Activated CD4-positive, alpha-beta T cell treated with anti-CD3 and anti-CD28 coated beads for 36 hours (primary cell): Measurements from ENCODE around the gene RAPGEF3. TPM values are rescaled to one million over a fixed set of nuclear protein-coding genes. Genes with fewer than 3 reads are reported as not detected.

Source experiments
- ATAC-seq: fragments of 200-7000 bp; cut with Tn5 transposase; one replicate; pipeline ENCODE4 v1.10.0; 2021; ENCODE audit warnings: mild to moderate bottlenecking, moderate library complexity
- CTCF ChIA-PET: fragments of 350-600 bp; sonication (Branson Sonifier 250); formaldehyde crosslinking; loops from one replicate; lab custom pipeline; 2021; ENCODE audit warnings: antibody characterized with exemption; lab: Charles Lee
- POLR2A ChIA-PET: fragments of 350-600 bp; sonication (Branson Sonifier 250); formaldehyde crosslinking; loops from one replicate; lab custom pipeline; 2021; ENCODE audit warnings: antibody characterized with exemption, inconsistent platforms; lab: Charles Lee
- DNase-seq: peaks from one replicate; pipeline ENCODE4 v3.0.0-alpha.2; 2020
- H3K27ac Mint-ChIP-seq: one replicate; pipeline ENCODE4 v1.8.0; 2021; ENCODE audit warnings: mixed read lengths
- H3K27me3 Mint-ChIP-seq: one replicate; pipeline ENCODE4 v1.8.0; 2021; ENCODE audit warnings: mixed read lengths
- H3K36me3 Mint-ChIP-seq: one replicate; pipeline ENCODE4 v1.8.0; 2021; ENCODE audit warnings: low read depth, mixed read lengths
- H3K4me1 Mint-ChIP-seq: one replicate; pipeline ENCODE4 v1.8.0; 2021; ENCODE audit warnings: mixed read lengths
- H3K4me3 Mint-ChIP-seq: one replicate; pipeline ENCODE4 v1.8.0; 2021; ENCODE audit warnings: mild to moderate bottlenecking, moderate library complexity, mixed read lengths
- H3K9me3 Mint-ChIP-seq: one replicate; pipeline ENCODE4 v1.8.0; 2021; ENCODE audit warnings: low read depth, mixed read lengths
- intact Hi-C, 2 experiments: fragments of 100-400 bp; cut with DNase I in 1 of 2; cut with micrococcal nuclease in 1 of 2; formaldehyde crosslinking; loops; one replicate each; pipeline versions ENCODE4 v1.14.2 to v1.15.1; 2022 to 2024; cut with DNase I, micrococcal nuclease
- total RNA-seq, 2 experiments: library from RNA; stranded (reverse); gene quantifications; one replicate each; pipeline ENCODE4 v1.2.3, GENCODE V29; 2021

The RAPGEF3 gene
- total RNA-seq, 2 experiments from 2014 or later = 0.43 to 0.83 TPM

DNA sequence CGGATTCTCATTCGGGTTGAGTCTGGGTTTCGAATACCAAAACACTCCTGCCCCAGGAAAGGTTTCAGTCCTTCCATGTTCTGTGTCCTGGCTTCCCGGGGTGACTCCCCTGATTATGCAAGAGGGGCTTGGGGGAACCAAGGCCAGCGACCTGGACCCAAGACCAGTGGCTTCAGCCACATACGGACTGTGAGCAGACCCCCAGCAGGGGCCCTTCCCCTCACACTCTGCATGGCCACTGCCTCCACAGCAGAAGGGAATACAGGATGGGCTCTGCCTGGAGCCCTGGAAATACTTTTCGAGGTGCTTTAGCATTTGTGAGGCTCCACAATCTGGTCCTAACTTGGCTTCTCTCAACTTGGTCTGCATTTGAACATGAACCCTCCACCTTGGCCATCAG, 41.9 kb upstream of the RAPGEF3 start:
- H3K36me3 Mint-ChIP-seq = peaks cover 63% of the 10 kb centered on the region
- intact Hi-C loops = loop anchor here in 1 of 2 experiments (5.0 to 10.0 kb wide), 2 partner anchors 147 to 884 kb away; partner anchors contain the start of gene KANSL2
- DNase-seq (no peak), ATAC-seq (no peak)
- H3K27ac Mint-ChIP-seq = peak overlapping the region; percentile 76
- H3K4me3 Mint-ChIP-seq = no peak overlapping the region
- no peaks in the 10 kb centered on the region for H3K9me3 Mint-ChIP-seq
- POLR2A ChIA-PET = interaction anchor here (0.9 to 2.3 kb wide), 2 partner anchors 23 to 32 kb away, joined by 3 to 16 read pairs; no protein-coding TSS in a partner anchor
- no peaks in the 10 kb centered on the region for H3K27me3 Mint-ChIP-seq
- CTCF ChIA-PET = interaction anchor here (0.9 to 7.2 kb wide), 9 partner anchors 10 to 68 kb away, joined by 3 to 71 read pairs (median 8); no protein-coding TSS in a partner anchor
- H3K4me1 Mint-ChIP-seq = peaks cover 66% of the 10 kb centered on the region

- POLR2A ChIA-PET = no interaction called here
- ATAC-seq = no peak
- peaks cover 55% of the 10 kb centered on the region for H3K4me1 Mint-ChIP-seq
- CTCF ChIA-PET = interaction anchor here (0.7 to 7.2 kb wide), 8 partner anchors 9 to 69 kb away, joined by 3 to 71 read pairs (median 4); no protein-coding TSS in a partner anchor
- no peak for DNase-seq
- H3K27ac Mint-ChIP-seq = peak overlapping the region; percentile 69
- intact Hi-C loops = no loop called here
- H3K9me3 Mint-ChIP-seq = no peaks in the 10 kb centered on the region
- no peak overlapping the region for H3K4me3 Mint-ChIP-seq
- H3K36me3 Mint-ChIP-seq = peaks cover 59% of the 10 kb centered on the region
- no peaks in the 10 kb centered on the region for H3K27me3 Mint-ChIP-seq
Observed at GRCh38 chr12:47799357-47799955, 40.8 kb upstream of the RAPGEF3 start.

DNA sequence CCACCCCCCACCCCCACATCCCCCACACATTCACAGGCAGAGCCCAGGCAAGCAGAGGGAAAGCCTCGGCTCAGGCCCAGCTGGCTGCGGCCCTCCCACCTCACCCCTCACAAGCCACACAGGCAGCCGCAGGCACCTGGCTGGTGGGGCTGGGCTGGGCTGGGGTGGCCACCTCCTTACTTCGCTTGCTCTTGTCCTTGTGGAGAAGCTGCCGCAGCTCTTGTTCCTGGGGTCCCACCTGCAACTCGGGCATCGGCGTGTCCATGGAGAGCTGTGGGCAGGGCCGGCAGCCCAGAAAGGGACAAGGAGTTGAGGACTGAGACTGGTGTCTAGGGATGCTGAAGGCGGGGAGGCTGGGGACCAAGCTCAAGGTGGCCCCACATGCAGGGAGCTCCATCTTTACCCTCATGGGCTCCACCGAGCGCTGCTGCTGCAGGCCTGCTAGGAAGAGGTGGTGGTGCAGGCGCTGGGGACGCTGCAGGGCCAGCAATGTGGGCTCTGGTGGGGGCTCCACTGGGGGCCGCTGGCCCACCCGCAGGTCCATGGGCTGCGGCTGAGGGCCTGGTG, 39.8 kb upstream of the RAPGEF3 start:
- no peaks in the 10 kb centered on the region for H3K27me3 Mint-ChIP-seq
- H3K4me3 Mint-ChIP-seq = no peak overlapping the region
- H3K9me3 Mint-ChIP-seq = no peaks in the 10 kb centered on the region
- intact Hi-C loops = no loop called here
- ATAC-seq (no peak), DNase-seq (no peak)
- CTCF ChIA-PET = interaction anchor here (0.7 to 7.2 kb wide), 6 partner anchors 10 to 40 kb away, joined by 3 to 71 read pairs (median 6); no protein-coding TSS in a partner anchor
- H3K27ac Mint-ChIP-seq = peak overlapping the region; percentile 75
- H3K36me3 Mint-ChIP-seq = peaks cover 56% of the 10 kb centered on the region
- POLR2A ChIA-PET = interaction anchor here (1.4 kb wide), 1 partner anchor 41 kb away, joined by 5 read pairs; no protein-coding TSS in a partner anchor
- peaks cover 45% of the 10 kb centered on the region for H3K4me1 Mint-ChIP-seq

GRCh38 chr12:47797441-47797840, 38.8 kb upstream of the RAPGEF3 start:
- intact Hi-C loops = loop anchor here (1.0 kb wide), 1 partner anchor 40 kb away; no protein-coding TSS in a partner anchor
- peaks cover 52% of the 10 kb centered on the region for H3K36me3 Mint-ChIP-seq
- H3K4me1 Mint-ChIP-seq = peaks cover 35% of the 10 kb centered on the region
- CTCF ChIA-PET = interaction anchor here (0.6 to 7.2 kb wide), 8 partner anchors 10 to 392 kb away, joined by 3 to 71 read pairs (median 4); no protein-coding TSS in a partner anchor
- ATAC-seq (peak; percentile 44), DNase-seq (peak; percentile 57)
- no peaks in the 10 kb centered on the region for H3K27me3 Mint-ChIP-seq
- H3K27ac Mint-ChIP-seq = peak overlapping the region; percentile 42
- no peak overlapping the region for H3K4me3 Mint-ChIP-seq
- H3K9me3 Mint-ChIP-seq = no peaks in the 10 kb centered on the region
- POLR2A ChIA-PET = interaction anchor here (0.6 to 1.4 kb wide), 3 partner anchors 16 to 1427 kb away, joined by 3 to 5 read pairs (median 4); no protein-coding TSS in a partner anchor

DNA sequence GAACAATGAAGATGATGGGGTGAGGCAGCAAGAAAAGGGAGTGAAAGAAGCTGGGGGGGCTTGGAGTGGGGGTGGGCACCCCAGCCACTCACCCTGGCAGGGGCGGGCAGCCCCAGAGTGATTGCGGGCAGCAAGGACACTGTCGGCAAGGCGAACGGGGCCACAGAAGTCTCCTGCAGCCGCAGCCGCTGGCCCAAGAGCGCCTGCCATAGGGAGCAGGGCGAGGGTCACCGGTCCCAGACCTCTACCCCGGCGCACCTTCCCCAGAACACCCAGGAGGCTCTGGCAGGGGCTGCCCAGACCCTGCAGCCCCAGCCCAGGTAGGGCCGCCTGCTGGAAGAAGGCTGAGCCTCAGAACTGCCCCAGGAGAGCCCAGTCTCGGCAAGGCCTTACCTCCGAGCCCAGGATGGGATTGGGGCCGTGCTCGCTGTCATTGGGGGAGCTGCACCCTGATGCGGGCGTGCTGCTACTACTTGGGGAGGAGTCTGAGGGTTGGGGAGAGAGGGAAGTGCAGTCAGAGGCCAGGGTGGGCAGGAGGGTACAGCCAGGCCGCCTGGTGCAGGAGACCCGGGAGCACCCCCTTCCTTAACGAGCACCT, 37.2 kb upstream of the RAPGEF3 start:
- H3K36me3 Mint-ChIP-seq = peaks cover 52% of the 10 kb centered on the region
- DNase-seq = no peak
- H3K27me3 Mint-ChIP-seq = no peaks in the 10 kb centered on the region
- no peak overlapping the region for H3K4me3 Mint-ChIP-seq
- H3K4me1 Mint-ChIP-seq = peaks cover 21% of the 10 kb centered on the region
- no peak for ATAC-seq
- H3K9me3 Mint-ChIP-seq = no peaks in the 10 kb centered on the region
- H3K27ac Mint-ChIP-seq = no peak overlapping the region
- CTCF ChIA-PET = interaction anchor here (1.4 to 7.2 kb wide), 2 partner anchors 17 to 43 kb away, joined by 5 to 71 read pairs; no protein-coding TSS in a partner anchor
- POLR2A ChIA-PET = no interaction called here
- intact Hi-C loops = no loop called here

- DNase-seq (no peak), ATAC-seq (no peak)
- POLR2A ChIA-PET = no interaction called here
- CTCF ChIA-PET = interaction anchor here (1.4 to 1.5 kb wide), 2 partner anchors 16 to 43 kb away, joined by 5 read pairs; no protein-coding TSS in a partner anchor
- Mint-ChIP-seq H3K4me1 (peaks cover 15% of the 10 kb centered on the region), H3K4me3 (no peak overlapping the region), H3K27ac (no peak overlapping the region), H3K27me3 (no peaks in the 10 kb centered on the region), H3K36me3 (peaks cover 55% of the 10 kb centered on the region), H3K9me3 (no peaks in the 10 kb centered on the region)
- intact Hi-C loops = no loop called here
Observed at GRCh38 chr12:47795121-47795813, 36.6 kb upstream of the RAPGEF3 start.

- POLR2A ChIA-PET = no interaction called here
- Mint-ChIP-seq H3K36me3 (peaks cover 51% of the 10 kb centered on the region), H3K27ac (no peak overlapping the region)
Observed at GRCh38 chr12:47794679-47795078, 36.0 kb upstream of the RAPGEF3 start.

GRCh38 chr12:47793015-47793681, 34.5 kb upstream of the RAPGEF3 start:
- Mint-ChIP-seq H3K27me3 (no peaks in the 10 kb centered on the region), H3K27ac (no peak overlapping the region), H3K36me3 (peaks cover 63% of the 10 kb centered on the region), H3K9me3 (no peaks in the 10 kb centered on the region), H3K4me1 (peaks cover 7% of the 10 kb centered on the region), H3K4me3 (no peak overlapping the region)
- CTCF ChIA-PET = interaction anchor here (0.6 to 2.7 kb wide), 10 partner anchors 9 to 170 kb away, joined by 3 to 14 read pairs (median 3); partner anchors contain the start of gene TMEM106C
- ATAC-seq (no peak), DNase-seq (no peak)
- POLR2A ChIA-PET = interaction anchor here (1.1 kb wide), 1 partner anchor 15 kb away, joined by 3 read pairs; no protein-coding TSS in a partner anchor
- intact Hi-C loops = no loop called here

More at GRCh38 chr12:47794679-47795078, 36.0 kb upstream of the RAPGEF3 start:
- no peaks in the 10 kb centered on the region for H3K9me3 Mint-ChIP-seq
- no peaks in the 10 kb centered on the region for H3K27me3 Mint-ChIP-seq
- no peak for DNase-seq
- H3K4me3 Mint-ChIP-seq = no peak overlapping the region
- peaks cover 11% of the 10 kb centered on the region for H3K4me1 Mint-ChIP-seq
- CTCF ChIA-PET = interaction anchor here (1.4 to 1.5 kb wide), 2 partner anchors 16 to 44 kb away, joined by 5 read pairs; no protein-coding TSS in a partner anchor
- ATAC-seq = no peak
- intact Hi-C loops = no loop called here

DNA sequence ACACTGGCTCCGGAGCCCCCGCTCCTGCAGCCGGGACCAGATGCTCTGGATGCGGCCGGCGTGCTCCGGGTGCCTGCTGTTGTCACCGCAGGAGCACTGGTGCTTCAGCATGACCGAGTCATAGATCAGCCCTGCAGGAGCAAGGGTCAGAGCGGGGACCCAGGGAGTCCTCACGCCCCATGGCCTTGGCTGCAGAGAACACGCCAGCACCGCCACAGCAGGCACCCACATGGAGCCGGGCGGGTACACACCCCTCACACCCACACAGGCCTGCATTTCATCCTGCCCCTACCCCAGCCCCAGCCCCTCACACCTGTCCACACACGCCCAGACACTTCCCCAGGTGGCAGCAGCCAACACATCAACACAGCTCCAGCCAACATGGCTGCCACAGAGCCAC, 33.2 kb upstream of the RAPGEF3 start:
- CTCF ChIA-PET = interaction anchor here (0.7 to 2.7 kb wide), 10 partner anchors 10 to 76 kb away, joined by 3 to 14 read pairs (median 3); no protein-coding TSS in a partner anchor

DNA sequence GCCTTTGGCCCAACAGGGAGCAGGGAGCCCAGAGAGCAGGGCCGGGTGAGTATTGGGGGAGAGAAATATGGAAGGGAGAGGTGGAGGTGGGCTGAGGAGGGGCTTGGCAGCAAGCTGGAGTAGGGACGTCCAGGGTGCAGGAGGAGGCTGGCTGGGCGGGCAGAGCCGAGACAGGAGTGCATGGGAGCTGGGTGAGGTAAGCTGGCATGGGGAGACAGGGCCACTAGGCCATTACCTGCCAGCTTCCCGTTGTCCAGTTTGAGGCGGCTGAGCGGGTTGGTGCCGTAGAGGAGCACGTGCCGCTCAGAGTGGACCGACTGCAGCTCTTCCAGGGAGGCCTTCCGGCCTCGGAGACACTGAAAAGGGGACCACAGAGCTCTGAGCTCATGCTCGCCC, 32.7 kb upstream of the RAPGEF3 start:
- Mint-ChIP-seq H3K9me3 (no peaks in the 10 kb centered on the region), H3K36me3 (peaks cover 72% of the 10 kb centered on the region), H3K4me1 (peaks cover 23% of the 10 kb centered on the region), H3K4me3 (no peak overlapping the region), H3K27me3 (no peaks in the 10 kb centered on the region), H3K27ac (no peak overlapping the region)
- DNase-seq (no peak), ATAC-seq (no peak)
- ChIA-PET CTCF (interaction anchor here (0.7 to 2.7 kb wide), 6 partner anchors 11 to 46 kb away, joined by 3 to 11 read pairs (median 4); no protein-coding TSS in a partner anchor), POLR2A (no interaction called here)
- intact Hi-C loops = no loop called here

More for the DNA sequence above, 33.2 kb upstream of the RAPGEF3 start:
- H3K4me3 Mint-ChIP-seq = no peak overlapping the region
- DNase-seq (no peak), ATAC-seq (no peak)
- peaks cover 66% of the 10 kb centered on the region for H3K36me3 Mint-ChIP-seq
- H3K9me3 Mint-ChIP-seq = no peaks in the 10 kb centered on the region
- intact Hi-C loops = no loop called here
- H3K27me3 Mint-ChIP-seq = no peaks in the 10 kb centered on the region
- peaks cover 18% of the 10 kb centered on the region for H3K4me1 Mint-ChIP-seq
- no peak overlapping the region for H3K27ac Mint-ChIP-seq
- POLR2A ChIA-PET = interaction anchor here (1.1 kb wide), 1 partner anchor 16 kb away, joined by 3 read pairs; no protein-coding TSS in a partner anchor
